Fibroblast of villous mesenchyme (primary cell): ENCODE measurements around the gene DYNC1LI1. TPM values are rescaled to one million over a fixed set of nuclear protein-coding genes. Genes with fewer than 3 reads are reported as not detected.
"Not testable (repeated sequence)": the region's sequence is repeated elsewhere in the genome, so short reads cannot be mapped to it uniquely, and the experiment has no call there.

Experiments used
- DNase-seq: peaks from one replicate; pipeline ENCODE4 v3.0.0-alpha.2; 2010; ENCODE audit warnings: low read depth
- H3K4me3 ChIP-seq: 2 replicates; pipeline ENCODE4 v1.5.1; 2011; ENCODE audit warnings: low read depth, mild to moderate bottlenecking, low read length
- CTCF ChIP-seq: IDR thresholded peaks from 2 replicates; pipeline ENCODE4 v1.5.1; 2012; ENCODE audit warnings: low read depth, mild to moderate bottlenecking, low read length; ENCODE audit not compliant: insufficient read depth
- total RNA-seq: library from RNA; depleted of rRNA; stranded (reverse); fragments of >200 nt; gene quantifications from 2 replicates; pipeline ENCODE4 v1.2.3, GENCODE V29; 2012

Gene DYNC1LI1
- total RNA-seq, 1 donor, result 50.1 TPM

- peak; percentile 45 for DNase-seq
- no peak for TF ChIP-seq CTCF
- H3K4me3 ChIP-seq, result no peak overlapping the region
Observed at GRCh38 chr3:32522682-32523081, 48.0 kb downstream of the DYNC1LI1 start.

GRCh38 chr3:32518921-32519320, 51.7 kb downstream of the DYNC1LI1 start:
- not testable (repeated sequence) for DNase-seq, H3K4me3 ChIP-seq

GRCh38 chr3:32516751-32517150, 53.9 kb downstream of the DYNC1LI1 start:
- not testable (repeated sequence) for DNase-seq, H3K4me3 ChIP-seq

GRCh38 chr3:32511005-32511404, 59.7 kb downstream of the DYNC1LI1 start:
- no peak overlapping the region for H3K4me3 ChIP-seq
- no peak for DNase-seq
- TF ChIP-seq CTCF, result no peak

- peak; percentile 78 for TF ChIP-seq CTCF
- peak; percentile 76 for DNase-seq
- H3K4me3 ChIP-seq, result no peak overlapping the region
Observed at GRCh38 chr3:32510075-32510724, 60.5 kb downstream of the DYNC1LI1 start.

- no peak overlapping the region for H3K4me3 ChIP-seq
- peak; percentile 84 for DNase-seq
- TF ChIP-seq CTCF, result no peak
Observed at GRCh38 chr3:32508711-32509110, 61.9 kb downstream of the DYNC1LI1 start.

GRCh38 chr3:32506466-32506865, 64.2 kb downstream of the DYNC1LI1 start:
- TF ChIP-seq CTCF, result no peak
- no peak overlapping the region for H3K4me3 ChIP-seq
- no peak for DNase-seq

GRCh38 chr3:32502946-32503286, 67.7 kb downstream of the DYNC1LI1 start:
- DNase-seq, result no peak
- TF ChIP-seq CTCF, result no peak
- H3K4me3 ChIP-seq, result peak overlapping the region; percentile 88
